IMR-90 (cell line): ENCODE results near the gene PTGDR2. TPM values are rescaled to one million over a fixed set of nuclear protein-coding genes. Genes with fewer than 3 reads are reported as not detected.

Source experiments
- ATAC-seq: fragments of 200-7000 bp; cut with Tn5 transposase; 2 replicates; pipeline ENCODE4 v1.9.1; 2020; ENCODE audit warnings: low read depth, mild to moderate bottlenecking, moderate library complexity
- BruUV-seq: library from RNA; stranded (reverse); fragments of 400-500 nt; replicated peaks from 2 replicates; lab custom pipeline; 2021; lab: Mats Ljungman, UMichigan
- CTCF ChIA-PET: fragments of 300-600 bp; formaldehyde crosslinking; extraction: SDS; loops from one replicate; lab custom pipeline; 2021; ENCODE audit warnings: antibody characterized with exemption; lab: Yijun Ruan, JAX
- POLR2A ChIA-PET: fragments of 300-600 bp; sonication (Branson Sonifier 250); formaldehyde crosslinking; loops from one replicate; lab custom pipeline; 2022; ENCODE audit warnings: antibody characterized with exemption; ENCODE audit not compliant: unreplicated experiment; lab: Charles Lee
- DNase-seq: peaks from one replicate; pipeline ENCODE4 v3.0.0; 2013
- H2AFZ ChIP-seq: replicated peaks from 2 replicates; pipeline ENCODE3; 2013; ENCODE audit warnings: low read length, mild to moderate bottlenecking; ENCODE audit not compliant: poor library complexity
- H2AK5ac ChIP-seq: 2 replicates; pipeline ENCODE4 v1.6.1; 2013; ENCODE audit warnings: low read depth, low read length, inconsistent platforms
- H2AK9ac ChIP-seq: replicated peaks from 2 replicates; pipeline ENCODE3; 2013; ENCODE audit warnings: mild to moderate bottlenecking, low read depth, low read length, moderate library complexity; ENCODE audit not compliant: poor library complexity
- H2BK120ac ChIP-seq: 2 replicates; pipeline ENCODE4 v1.6.1; 2013; ENCODE audit warnings: low read depth, low read length, inconsistent platforms
- H2BK15ac ChIP-seq: 3 replicates; pipeline ENCODE4 v1.6.1; 2013; ENCODE audit warnings: low read depth, low read length, inconsistent platforms
- H2BK20ac ChIP-seq: 2 replicates; pipeline ENCODE4 v1.6.1; 2013; ENCODE audit warnings: low read depth, mild to moderate bottlenecking, inconsistent platforms, low read length, moderate library complexity
- H2BK5ac ChIP-seq: 2 replicates; pipeline ENCODE4 v1.6.1; 2013; ENCODE audit warnings: mild to moderate bottlenecking, low read depth, low read length, inconsistent platforms; ENCODE audit not compliant: poor library complexity, severe bottlenecking
- H3K14ac ChIP-seq: replicated peaks from 2 replicates; pipeline ENCODE4 v1.6.1; 2013; ENCODE audit warnings: low read depth, low read length, inconsistent platforms
- H3K18ac ChIP-seq: 2 replicates; pipeline ENCODE4 v1.6.1; 2013; ENCODE audit warnings: low read depth, low read length, control low read depth
- H3K23ac ChIP-seq: 2 replicates; pipeline ENCODE4 v1.6.1; 2013; ENCODE audit warnings: low read depth, low read length, inconsistent platforms
- H3K27ac ChIP-seq: 2 replicates; pipeline ENCODE4 v1.5.1; 2013; ENCODE audit warnings: mild to moderate bottlenecking, control low read depth, low read length; ENCODE audit not compliant: insufficient read depth
- H3K27me3 ChIP-seq: 2 replicates; pipeline ENCODE4 v1.6.1; 2013; ENCODE audit warnings: low read length; ENCODE audit not compliant: control insufficient read depth, insufficient read depth
- H3K36me3 ChIP-seq: 2 replicates; pipeline ENCODE4 v1.6.1; 2013; ENCODE audit warnings: low read length, mixed read lengths; ENCODE audit not compliant: control insufficient read depth, insufficient read depth
- H3K4ac ChIP-seq: 2 replicates; pipeline ENCODE4 v1.6.1; 2013; ENCODE audit warnings: low read depth, low read length, inconsistent platforms
- H3K4me1 ChIP-seq: 2 replicates; pipeline ENCODE4 v1.6.1; 2013; ENCODE audit warnings: low read length, mixed read lengths; ENCODE audit not compliant: control insufficient read depth, insufficient read depth
- H3K4me2 ChIP-seq: 2 replicates; pipeline ENCODE4 v1.6.1; 2013; ENCODE audit warnings: low read depth, mild to moderate bottlenecking, control low read depth, low read length, moderate library complexity
- H3K4me3 ChIP-seq: 2 replicates; pipeline ENCODE4 v1.5.1; 2013; ENCODE audit warnings: low read depth, mild to moderate bottlenecking, control low read depth, low read length, moderate library complexity; ENCODE audit not compliant: insufficient read depth
- H3K56ac ChIP-seq: 2 replicates; pipeline ENCODE4 v1.6.1; 2013; ENCODE audit warnings: low read length, inconsistent platforms; ENCODE audit not compliant: insufficient read depth; ENCODE audit errors: extremely low read depth
- H3K79me1 ChIP-seq, 2 experiments: 2 replicates each; pipeline ENCODE4 v1.6.1; 2013; ENCODE audit warnings: low read length in 2 of 2, inconsistent platforms in 1 of 2, low read depth in 1 of 2
- H3K9ac ChIP-seq: 2 replicates; pipeline ENCODE4 v1.6.1; 2013; ENCODE audit warnings: low read depth, low read length, control low read depth
- H3K9me1 ChIP-seq: 2 replicates; pipeline ENCODE4 v1.6.1; 2013; ENCODE audit warnings: low read length, inconsistent platforms; ENCODE audit not compliant: insufficient read depth
- H3K9me3 ChIP-seq: 2 replicates; pipeline ENCODE4 v1.6.1; 2013; ENCODE audit warnings: low read length; ENCODE audit not compliant: control insufficient read depth, insufficient read depth
- H4K20me1 ChIP-seq: 2 replicates; pipeline ENCODE4 v1.6.1; 2013; ENCODE audit warnings: low read length, inconsistent platforms; ENCODE audit not compliant: insufficient read depth
- H4K5ac ChIP-seq: 2 replicates; pipeline ENCODE4 v1.6.1; 2013; ENCODE audit warnings: mild to moderate bottlenecking, low read depth, low read length, control low read depth
- H4K8ac ChIP-seq, 2 experiments: 2 replicates each; pipeline ENCODE4 v1.6.1; 2013; ENCODE audit warnings: low read depth in 2 of 2, low read length in 2 of 2, control low read depth in 1 of 2, inconsistent platforms in 1 of 2
- H4K91ac ChIP-seq: 2 replicates; pipeline ENCODE4 v1.6.1; 2013; ENCODE audit warnings: low read depth, low read length, inconsistent platforms; ENCODE audit not compliant: insufficient read depth
- BHLHE40 ChIP-seq: fragments of 150-350 bp; IDR thresholded peaks from 2 replicates; pipeline ENCODE4 v1.6.1; 2016; ENCODE audit warnings: mild to moderate bottlenecking, low read depth, low read length
- CEBPB ChIP-seq: IDR thresholded peaks from 2 replicates; pipeline ENCODE4 v1.6.1; 2012; ENCODE audit warnings: low read depth, low read length, improper control_type of control experiment
- CHD1 ChIP-seq: IDR thresholded peaks from 2 replicates; pipeline ENCODE4 v1.6.1; 2012; ENCODE audit warnings: low read depth, low read length, improper control_type of control experiment
- CTCF ChIP-seq: conservative IDR thresholded peaks from 2 replicates; pipeline ENCODE4 v1.5.1; 2012; ENCODE audit warnings: mild to moderate bottlenecking, low read depth, low read length, improper control_type of control experiment
- ELK1 ChIP-seq: fragments of 150-350 bp; IDR thresholded peaks from 2 replicates; pipeline ENCODE4 v1.6.1; 2016; ENCODE audit warnings: low read depth, mild to moderate bottlenecking, low read length, moderate library complexity, borderline replicate concordance
- MAZ ChIP-seq: IDR thresholded peaks from 2 replicates; pipeline ENCODE4 v1.6.1; 2012; ENCODE audit warnings: low read depth, mild to moderate bottlenecking, low read length, improper control_type of control experiment, moderate library complexity, borderline replicate concordance
- MXI1 ChIP-seq: IDR thresholded peaks from 2 replicates; pipeline ENCODE4 v1.6.1; 2012; ENCODE audit warnings: low read depth, mild to moderate bottlenecking, low read length, moderate library complexity, borderline replicate concordance
- NFE2L2 ChIP-seq: fragments of 150-350 bp; IDR thresholded peaks from 2 replicates; pipeline ENCODE4 v1.6.1; 2016; ENCODE audit warnings: low read depth, mild to moderate bottlenecking, low read length
- RAD21 ChIP-seq: IDR thresholded peaks from 2 replicates; pipeline ENCODE4 v1.6.1; 2012; ENCODE audit warnings: low read length, improper control_type of control experiment
- RCOR1 ChIP-seq: IDR thresholded peaks from 2 replicates; pipeline ENCODE4 v1.6.1; 2012; ENCODE audit warnings: mild to moderate bottlenecking, low read length, improper control_type of control experiment; ENCODE audit not compliant: insufficient replicate concordance
- RFX5 ChIP-seq: IDR thresholded peaks from 2 replicates; pipeline ENCODE4 v1.8.0; 2012; ENCODE audit warnings: low read depth, mild to moderate bottlenecking, low read length, moderate library complexity
- SMC3 ChIP-seq: fragments of 150-350 bp; IDR thresholded peaks from 2 replicates; pipeline ENCODE4 v1.6.1; 2016; ENCODE audit warnings: low read depth, mild to moderate bottlenecking, antibody characterized with exemption, low read length, moderate library complexity
- USF2 ChIP-seq: fragments of 150-350 bp; IDR thresholded peaks from 2 replicates; pipeline ENCODE4 v1.6.1; 2017; ENCODE audit warnings: mild to moderate bottlenecking, antibody characterized with exemption, low read length, low read depth
- WGBS, 2 experiments: methylation state at CpG; one replicate each; pipeline versions ENCODE4 v1.1.5 to v1.1.7; 2013; ENCODE audit warnings: missing lambda C conversion rate in 2 of 2; ENCODE audit not compliant: insufficient read length in 1 of 2; ENCODE audit errors: extremely low coverage in 2 of 2; 5-methylcytosine and 5-hydroxymethylcytosine counted together
- dilution Hi-C: fragments of 300-500 bp; cut with HindIII; formaldehyde crosslinking; loops from one replicate; pipeline ENCODE4 v1.14.3; 2018; ENCODE audit warnings: low sequenced_read_pairs; ENCODE audit not compliant: unreplicated experiment
- in situ Hi-C: fragments of 300-500 bp; cut with MboI; formaldehyde crosslinking; loops from 3 replicates; pipeline ENCODE4 v1.14.3; 2019; ENCODE audit warnings: low sequenced_read_pairs, inconsistent platforms, mixed read lengths
- intact Hi-C: fragments of 100-400 bp; cut with micrococcal nuclease; formaldehyde crosslinking; loops from 2 replicates; pipeline ENCODE4 v1.10.0; 2022
- polyA plus RNA-seq, 3 experiments: library from polyadenylated mRNA; depleted of rRNA; stranded (reverse); fragments of >200 nt; gene quantifications; 2 replicates each; pipeline ENCODE4 v1.2.3, GENCODE V29; 2012; ENCODE audit warnings: low replicate concordance in 1 of 3
- total RNA-seq: library from RNA; depleted of rRNA; stranded (reverse); fragments of >200 nt; gene quantifications from 2 replicates; pipeline ENCODE4 v1.2.3, GENCODE V29; 2012

Gene PTGDR2
- total and polyA plus RNA-seq, 2 of the 4 experiments (the other 2 are of a cell fraction), result under 0.01 to 0.12 TPM

GRCh38 chr11:60854847-60855725 is 664 bp downstream of the PTGDR2 start:
- Histone ChIP-seq H3K4me1 (peaks cover 7% of the 10 kb centered on the region), H3K4ac (no peak overlapping the region), H4K8ac (no peak overlapping the region), H3K9ac (no peak overlapping the region), H2BK20ac (no peak overlapping the region), H4K20me1 (no peaks in the 10 kb centered on the region), H4K5ac (no peak overlapping the region), H2BK15ac (no peak overlapping the region), H2AK5ac (no peak overlapping the region), H3K36me3 (peaks cover 17% of the 10 kb centered on the region), H3K14ac (peak overlapping the region; percentile 10; the same call in 1 of the 2 replicates), H3K27ac (no peak overlapping the region), H3K56ac (no peak overlapping the region), H2AK9ac (no peak overlapping the region), H3K27me3 (no peaks in the 10 kb centered on the region), H3K18ac (no peak overlapping the region), H3K79me1 (no peaks in the 10 kb centered on the region), H3K9me3 (no peaks in the 10 kb centered on the region), H2BK120ac (no peak overlapping the region), H4K91ac (no peak overlapping the region), H3K4me2 (no peak overlapping the region), H3K23ac (no peak overlapping the region; the same call in 1 of the 2 replicates), H2AFZ (no peak overlapping the region), H3K9me1 (peaks cover 2% of the 10 kb centered on the region; the same call in 1 of the 2 replicates), H2BK5ac (no peak overlapping the region), H3K4me3 (no peak overlapping the region)
- no TSS peak for BruUV-seq
- ATAC-seq (0 out of 2 replicates have a peak, but pooled peaks have one; percentile 21), DNase-seq (no peak)
- TF ChIP-seq MAZ, result no peak
- TF ChIP-seq USF2, result no peak
- TF ChIP-seq SMC3, result no peak
- TF ChIP-seq CHD1, result no peak
- no peak for TF ChIP-seq MXI1
- no peak for TF ChIP-seq CTCF
- no peak for TF ChIP-seq BHLHE40
- no peak for TF ChIP-seq RFX5
- TF ChIP-seq NFE2L2, result no peak
- no peak for TF ChIP-seq RCOR1
- no peak for TF ChIP-seq ELK1
- no peak for TF ChIP-seq RAD21
- TF ChIP-seq CEBPB, result no peak
- ChIA-PET POLR2A (no interaction called here), CTCF (interaction anchor here (0.6 to 1.4 kb wide), 4 partner anchors 11 to 46 kb away, joined by 3 to 4 read pairs (median 4); no protein-coding TSS in a partner anchor)
- WGBS, 2 experiments, result no CpG with 5 or more reads among the region's 8 CpGs
- dilution Hi-C loops, result no loop called here
- in situ Hi-C loops, result no loop called here
- intact Hi-C loops, result no loop called here
